ENCODE data around the gene ECPAS. TPM values are rescaled to one million over a fixed set of nuclear protein-coding genes. Genes with fewer than 3 reads are reported as not detected.
"Not testable (repeated sequence)": the region's sequence is repeated elsewhere in the genome, so short reads cannot be mapped to it uniquely, and the experiment has no call there.

ECPAS gene
- total RNA-seq, 1 donor from 2014 or later, result 95.0 TPM

- no peak for FAIRE-seq
- DNase-seq (ENCODE audit: low spot score in 2 of 2), result peak in 1 of 2 donors; percentile 28
Measured at GRCh38 chr9:111356481-111357244, 127.5 kb downstream of the ECPAS start.

DNA sequence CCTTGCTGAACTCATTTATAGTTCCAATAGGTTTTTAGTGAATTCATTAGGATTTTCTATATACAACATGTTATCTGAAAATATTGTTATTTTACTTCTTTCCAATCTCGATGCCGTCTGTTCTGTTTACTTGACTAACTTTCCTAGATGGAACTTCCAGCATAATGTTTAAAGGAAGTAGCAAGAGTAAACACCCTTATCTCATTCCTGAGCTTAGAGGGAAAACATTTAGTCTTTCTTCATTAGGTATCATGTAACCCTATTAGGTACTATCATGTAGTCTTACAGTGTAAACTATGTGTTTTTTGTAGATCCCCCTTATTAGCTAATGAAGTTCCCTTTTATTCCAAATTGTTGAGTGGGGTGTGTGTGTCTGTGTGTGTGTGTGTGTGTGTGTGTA is 131.6 kb downstream of the ECPAS start:
- DNase-seq (ENCODE audit: low spot score in 2 of 2) (no peak), FAIRE-seq (no peak)

DNA sequence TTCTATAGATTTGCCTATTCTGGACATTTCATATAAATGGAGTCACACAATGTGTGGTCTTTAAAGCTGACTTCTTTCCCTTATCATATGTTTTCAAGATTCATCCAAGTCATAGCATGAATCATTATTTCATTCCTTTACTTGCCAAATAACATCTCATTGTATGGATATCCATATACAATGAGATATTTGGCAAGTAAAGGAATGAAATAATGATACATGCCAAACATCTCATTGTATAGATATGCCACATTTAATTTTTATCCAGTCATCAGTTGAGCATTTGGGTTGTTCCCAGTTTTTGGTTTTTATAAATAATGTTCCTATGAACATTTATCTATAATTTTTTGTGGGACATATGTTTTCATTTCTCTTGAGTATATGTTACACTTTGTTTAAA is 133.6 kb downstream of the ECPAS start:
- DNase-seq (ENCODE audit: low spot score in 2 of 2), result no peak
- no peak for FAIRE-seq

GRCh38 chr9:111349766-111350165 is 134.4 kb downstream of the ECPAS start:
- FAIRE-seq, result no peak

DNA sequence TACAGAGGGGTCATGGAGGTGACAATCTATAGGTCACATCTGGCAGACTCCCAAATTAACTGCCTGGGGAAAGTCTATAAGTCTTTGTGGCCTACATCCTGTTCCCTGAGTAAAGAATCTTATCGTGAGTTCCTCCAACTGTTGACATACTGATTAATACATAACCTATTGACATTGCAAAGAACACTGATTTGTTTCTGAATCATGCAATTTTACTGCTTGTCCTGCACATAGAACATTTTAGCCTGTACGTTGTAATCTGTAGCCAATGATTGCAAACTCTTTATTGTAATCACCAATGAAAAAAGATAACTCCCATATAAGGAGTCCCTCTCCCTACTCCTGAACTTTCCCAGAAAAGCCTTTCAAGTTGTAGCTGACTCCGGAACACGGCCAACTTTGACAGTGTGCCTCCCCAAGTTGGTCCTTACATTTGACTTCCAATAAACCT is 135.3 kb downstream of the ECPAS start:
- FAIRE-seq, result no peak
- no peak for DNase-seq (ENCODE audit: low spot score in 2 of 2)

More at GRCh38 chr9:111349766-111350165, 134.4 kb downstream of the ECPAS start:
- DNase-seq (ENCODE audit: low spot score in 2 of 2), result no peak

- not testable (repeated sequence) for DNase-seq (ENCODE audit: low spot score in 2 of 2); FAIRE-seq
Measured at GRCh38 chr9:111334318-111334863, 149.8 kb downstream of the ECPAS start.

DNA sequence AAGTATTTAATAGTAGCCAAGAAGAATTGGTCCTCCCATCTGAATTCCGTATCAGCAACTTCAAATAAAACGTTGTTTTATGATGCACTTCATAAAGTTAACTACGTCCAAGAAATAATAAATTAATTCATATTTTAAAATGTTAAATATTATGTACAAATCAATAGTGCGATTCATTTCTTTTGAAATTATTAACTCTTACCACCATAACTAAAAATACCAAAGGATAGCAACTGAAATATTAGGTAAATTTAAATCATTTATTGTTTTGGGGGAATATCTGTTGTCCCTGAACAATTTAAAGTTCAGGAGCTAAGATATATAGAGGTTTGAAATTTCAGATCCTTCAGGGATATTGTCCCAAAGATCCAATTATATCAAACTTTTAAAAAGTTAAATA is 154.1 kb downstream of the ECPAS start, which contains the start of gene OR2K2:
OR2K2 (minus strand) TSS at position 101 of the 400 bp plus-strand sequence. CDS start 1,791 bp downstream, outside the sequence.
- DNase-seq (ENCODE audit: low spot score in 2 of 2), result no peak
- FAIRE-seq, result peak; percentile 26

DNA sequence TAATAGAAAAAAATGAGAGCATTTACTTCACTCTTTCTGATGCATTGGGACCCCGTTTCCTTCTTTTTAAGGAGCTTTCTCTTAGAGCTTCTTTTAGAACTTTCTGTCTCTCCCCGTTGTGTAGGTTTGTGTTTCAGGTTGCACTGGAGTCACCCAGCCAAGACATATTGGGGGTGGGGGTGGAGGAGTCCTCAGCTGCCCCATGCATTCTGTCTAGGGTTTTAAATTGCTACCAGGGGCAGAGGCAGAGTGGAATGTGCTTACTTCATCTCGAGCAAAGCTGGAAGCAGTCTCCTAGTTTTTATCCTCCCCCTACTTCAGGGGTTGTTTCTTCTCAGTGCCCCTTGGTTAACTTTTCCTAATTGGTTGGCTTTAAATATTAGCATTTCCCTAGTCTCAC is 163.6 kb downstream of the ECPAS start:
- DNase-seq (ENCODE audit: low spot score in 2 of 2) (no peak), FAIRE-seq (no peak)

GRCh38 chr9:111316796-111317195 is 167.4 kb downstream of the ECPAS start:
- DNase-seq (ENCODE audit: low spot score in 2 of 2), result no peak
- FAIRE-seq, result no peak

Small RNA genes lying within 50 kb of the gene (small RNA-seq; reads per million reads assigned to genes)
- gene RNA5SP294, result not detected

Other genes starting within 250 kb of the ECPAS start
- 0.41 TPM for gene OR2K2, start 154.2 kb downstream of the ECPAS start, total RNA-seq
- gene ZNF483, start 40.8 kb upstream of the ECPAS start, total RNA-seq, result 37.1 TPM
- 12.2 TPM for gene PTGR1, start 115.3 kb upstream of the ECPAS start, total RNA-seq
- 4.5 TPM for gene DNAJC25, start 147.0 kb upstream of the ECPAS start, total RNA-seq
- gene GNG10, start 177.2 kb upstream of the ECPAS start, total RNA-seq, result 37.9 TPM